ENCODE measurements around the gene PRKD1.

GRCh38 chr14:29607169-29607568, 320.5 kb downstream of the PRKD1 start:
- TF ChIP-seq CTCF (IDR thresholded peaks at IDR 0.05), result no peak
- no peak for TF ChIP-seq POLR2A (IDR thresholded peaks at IDR 0.05)
